Endothelial cell of umbilical vein (primary cell): Measurements from ENCODE around the gene LMAN2. TPM values are rescaled to one million over a fixed set of nuclear protein-coding genes. Genes with fewer than 3 reads are reported as not detected.

Experiments
- BruUV-seq: library from RNA; stranded (reverse); fragments of 400-500 nt; replicated peaks from 2 replicates; lab custom pipeline; 2021; lab: Mats Ljungman, UMichigan
- CTCF ChIA-PET: fragments of 300-600, 350-600 bp; sonication (Branson Sonifier 250); formaldehyde crosslinking; loops from one replicate; lab custom pipeline; 2021; ENCODE audit warnings: antibody characterized with exemption, inconsistent platforms; lab: Charles Lee
- POLR2A ChIA-PET: fragments of 300-600, 350-600 bp; sonication (Branson Sonifier 250); formaldehyde crosslinking; loops from one replicate; lab custom pipeline; 2021; ENCODE audit warnings: antibody characterized with exemption, inconsistent platforms; lab: Charles Lee
- DNase-seq: peaks from one replicate; pipeline ENCODE4 v3.0.0-alpha.2; 2011; ENCODE audit warnings: low read depth, low spot score
- FAIRE-seq: peaks from 2 replicates; lab custom pipeline; 2011; peaks lifted over from hg19 to GRCh38; lab: Jason Lieb, UNC
- H2AFZ ChIP-seq: 2 replicates; pipeline ENCODE4 v1.6.0; 2012; ENCODE audit warnings: low read depth, low read length, control low read depth, inconsistent platforms
- H3K27ac ChIP-seq: 2 replicates; pipeline ENCODE4 v1.5.1; 2011; ENCODE audit warnings: low read depth, mild to moderate bottlenecking, control low read depth, low read length, moderate library complexity; ENCODE audit not compliant: insufficient read depth
- H3K27me3 ChIP-seq, 2 experiments: 2 replicates each; pipeline versions ENCODE4 v1.6.0 to v1.6.1; 2011; ENCODE audit warnings: low read length in 2 of 2, mixed read lengths in 1 of 2; ENCODE audit not compliant: control insufficient read depth in 2 of 2, insufficient read depth in 2 of 2
- H3K36me3 ChIP-seq, 2 experiments: 2 replicates in 1 of 2; 3 replicates in 1 of 2; pipeline ENCODE4 v1.5.1; 2011; ENCODE audit warnings: low read length in 2 of 2, mild to moderate bottlenecking in 1 of 2, moderate library complexity in 1 of 2; ENCODE audit not compliant: control insufficient read depth in 2 of 2, insufficient read depth in 2 of 2; ENCODE audit errors: extremely low read depth in 1 of 2
- H3K4me1 ChIP-seq: 3 replicates; pipeline ENCODE4 v1.5.1; 2011; ENCODE audit warnings: mild to moderate bottlenecking, low read length; ENCODE audit not compliant: control insufficient read depth, insufficient read depth; ENCODE audit errors: extremely low read depth
- H3K4me2 ChIP-seq: 2 replicates; pipeline ENCODE4 v1.6.1; 2011; ENCODE audit warnings: low read length, control low read depth, mixed read lengths; ENCODE audit not compliant: insufficient read depth
- H3K4me3 ChIP-seq, 3 experiments: fragments of 200-600 bp in 1 of 3; sonication (generic), shearing (Covaris generic) in 1 of 3; replicated peaks in 1 of 3; 2 replicates each; pipeline ENCODE4 v1.5.1; 2011 to 2016; ENCODE audit warnings: control low read depth in 3 of 3, low read length in 3 of 3, mild to moderate bottlenecking in 2 of 3, inconsistent platforms in 1 of 3, low read depth in 1 of 3, moderate library complexity in 1 of 3; ENCODE audit not compliant: insufficient read depth in 1 of 3
- H3K79me2 ChIP-seq: 2 replicates; pipeline ENCODE4 v1.6.0; 2012; ENCODE audit warnings: low read length, inconsistent platforms; ENCODE audit not compliant: control insufficient read depth, insufficient read depth
- H3K9ac ChIP-seq: replicated peaks from 2 replicates; pipeline ENCODE3; 2011; ENCODE audit warnings: low read length, control low read depth; ENCODE audit not compliant: insufficient read depth; ENCODE audit errors: extremely low read depth
- H3K9me1 ChIP-seq: replicated peaks from 3 replicates; pipeline ENCODE4 v1.6.0; 2011; ENCODE audit warnings: mild to moderate bottlenecking, low read length; ENCODE audit not compliant: control insufficient read depth, insufficient read depth; ENCODE audit errors: extremely low read depth
- H3K9me3 ChIP-seq: replicated peaks from 2 replicates; pipeline ENCODE4 v1.5.1; 2012; ENCODE audit warnings: low read length, inconsistent platforms; ENCODE audit not compliant: control insufficient read depth, insufficient read depth
- H4K20me1 ChIP-seq: replicated peaks from 2 replicates; pipeline ENCODE3; 2011; ENCODE audit warnings: mild to moderate bottlenecking, low read length; ENCODE audit not compliant: control insufficient read depth, insufficient read depth; ENCODE audit errors: extremely low read depth
- CTCF ChIP-seq, 2 donors: IDR thresholded peaks; 1 replicate in 1 of 2; 2 replicates in 1 of 2; pipeline ENCODE4 v1.5.1; 2011; ENCODE audit warnings: low read length in 2 of 2, mild to moderate bottlenecking in 2 of 2, moderate library complexity in 2 of 2, control low read depth in 1 of 2, inconsistent platforms in 1 of 2, low read depth in 1 of 2; ENCODE audit not compliant: insufficient read depth in 1 of 2; ENCODE audit errors: extremely low read depth in 1 of 2
- EZH2 ChIP-seq: IDR thresholded peaks from 2 replicates; pipeline ENCODE4 v1.6.1; 2012; ENCODE audit warnings: borderline replicate concordance, low read depth, mild to moderate bottlenecking, moderate library complexity, low read length, inconsistent platforms; ENCODE audit not compliant: severe bottlenecking
- MYC ChIP-seq: IDR thresholded peaks from one replicate; pipeline ENCODE4 v1.6.1; 2011; ENCODE audit warnings: mild to moderate bottlenecking, low read depth, low read length
- POLR2A ChIP-seq: IDR thresholded peaks from 2 replicates; pipeline ENCODE4 v1.6.1; 2012; ENCODE audit warnings: low read depth, mild to moderate bottlenecking, control low read depth, low read length
- dilution Hi-C: fragments of 300-500 bp; cut with MboI; formaldehyde crosslinking; loops from one replicate; pipeline ENCODE4 v1.15.0; 2019; ENCODE audit warnings: low sequenced_read_pairs; ENCODE audit not compliant: extremely low pct_ligation_motif_present
- intact Hi-C: fragments of 100-400 bp; cut with micrococcal nuclease; formaldehyde crosslinking; loops from one replicate; pipeline ENCODE4 v1.10.0; 2022
- polyA plus RNA-seq, 4 experiments: library from polyadenylated mRNA; depleted of rRNA in 3 of 4; stranded (reverse) in 3 of 4; unstranded in 1 of 4; fragments of >200 nt; gene quantifications; 2 replicates each; pipeline versions ENCODE4 v1.2.1 to v1.2.3, GENCODE V29; 2011 to 2012; ENCODE audit warnings: missing spikeins in 1 of 4
- total RNA-seq: library from RNA; stranded (reverse); gene quantifications from 2 replicates; pipeline ENCODE4 v1.2.3, GENCODE V29; 2021

The LMAN2 gene
- total and polyA plus RNA-seq, 2 donors (not counting 3 experiments of a cell fraction or from before 2014, with no cell fraction given), result 151 to 370 TPM

GRCh38 chr5:177309351-177310191 is 41.9 kb downstream of the LMAN2 start:
- Histone ChIP-seq H3K27ac (no peak overlapping the region), H3K4me3 (no peak overlapping the region), H3K4me2 (no peak overlapping the region), H3K9ac (no peak overlapping the region), H4K20me1 (no peaks in the 10 kb centered on the region), H2AFZ (no peak overlapping the region), H3K4me1 (peaks cover 32% of the 10 kb centered on the region), H3K9me3 (no peaks in the 10 kb centered on the region), H3K36me3 (peaks cover 0 to 13% of the 10 kb centered on the region in 2 experiments), H3K79me2 (peaks cover 26% of the 10 kb centered on the region), H3K27me3 (no peaks in the 10 kb centered on the region), H3K9me1 (no peaks in the 10 kb centered on the region)
- BruUV-seq, result no TSS peak
- dilution Hi-C loops, result no loop called here
- FAIRE-seq (peak; percentile 86), DNase-seq (peak; percentile 73)
- TF ChIP-seq EZH2, result no peak
- no peak for TF ChIP-seq MYC
- peak; percentile 95 for TF ChIP-seq CTCF (IDR thresholded peaks at IDR 0.05; ENCODE audit: extremely low read depth in 1 of 2, insufficient read depth in 1 of 2, low read depth in 1 of 2, low read length in 2 of 2)
- no peak for TF ChIP-seq POLR2A
- ChIA-PET CTCF (interaction anchor here (0.6 to 3.4 kb wide), 45 partner anchors 9 to 862 kb away, joined by 3 to 45 read pairs (median 5); partner anchors contain the start of genes FGFR4, GRK6, LMAN2 and NSD1), POLR2A (interaction anchor here (0.7 to 1.3 kb wide), 2 partner anchors 42 to 63 kb away, joined by 3 to 4 read pairs; partner anchors contain the start of gene LMAN2)
- intact Hi-C loops, result loop anchor here (2.0 to 5.0 kb wide), 4 partner anchors 58 to 657 kb away; no protein-coding TSS in a partner anchor
